AG09309 (cell line): Measurements from ENCODE around the gene MRPL36.

Experiments
- DNase-seq: peaks from one replicate; pipeline ENCODE4 v3.0.0-alpha.2; 2010; ENCODE audit warnings: low read depth
- H3K4me3 ChIP-seq: 2 replicates; pipeline ENCODE4 v1.5.1; 2011; ENCODE audit warnings: mild to moderate bottlenecking, low read depth, low read length, moderate library complexity; ENCODE audit not compliant: control insufficient read depth
- TF ChIP-seq, protein P1 (sequence below): IDR thresholded peaks from 2 replicates; pipeline ENCODE4 v1.5.1; 2011; ENCODE audit warnings: mild to moderate bottlenecking, low read depth, low read length, inconsistent platforms; ENCODE audit not compliant: insufficient read depth, control insufficient read depth; ENCODE audit errors: missing control alignments

MRPL36 gene

DNA sequence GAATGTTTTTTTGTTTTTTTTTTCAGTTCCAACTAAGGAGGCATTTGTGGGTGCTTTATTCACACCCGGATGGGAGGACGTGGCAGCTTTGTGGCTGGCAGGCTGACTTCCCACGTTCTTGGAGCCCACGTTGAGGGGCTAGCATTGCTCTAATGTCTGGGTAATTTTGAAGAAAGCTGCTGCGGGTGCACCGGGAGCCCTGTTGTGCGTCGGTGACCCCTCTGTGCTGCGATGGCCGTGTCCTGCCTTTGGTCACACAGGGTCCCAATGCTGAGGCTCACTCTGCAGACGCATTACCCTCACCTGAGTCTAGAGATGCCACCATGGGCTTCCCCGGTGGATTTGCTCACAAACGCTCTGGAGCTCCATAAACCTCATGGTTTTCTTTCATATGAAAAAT lies 35.8 kb upstream of the MRPL36 start:
- TF ChIP-seq, protein P1, sequence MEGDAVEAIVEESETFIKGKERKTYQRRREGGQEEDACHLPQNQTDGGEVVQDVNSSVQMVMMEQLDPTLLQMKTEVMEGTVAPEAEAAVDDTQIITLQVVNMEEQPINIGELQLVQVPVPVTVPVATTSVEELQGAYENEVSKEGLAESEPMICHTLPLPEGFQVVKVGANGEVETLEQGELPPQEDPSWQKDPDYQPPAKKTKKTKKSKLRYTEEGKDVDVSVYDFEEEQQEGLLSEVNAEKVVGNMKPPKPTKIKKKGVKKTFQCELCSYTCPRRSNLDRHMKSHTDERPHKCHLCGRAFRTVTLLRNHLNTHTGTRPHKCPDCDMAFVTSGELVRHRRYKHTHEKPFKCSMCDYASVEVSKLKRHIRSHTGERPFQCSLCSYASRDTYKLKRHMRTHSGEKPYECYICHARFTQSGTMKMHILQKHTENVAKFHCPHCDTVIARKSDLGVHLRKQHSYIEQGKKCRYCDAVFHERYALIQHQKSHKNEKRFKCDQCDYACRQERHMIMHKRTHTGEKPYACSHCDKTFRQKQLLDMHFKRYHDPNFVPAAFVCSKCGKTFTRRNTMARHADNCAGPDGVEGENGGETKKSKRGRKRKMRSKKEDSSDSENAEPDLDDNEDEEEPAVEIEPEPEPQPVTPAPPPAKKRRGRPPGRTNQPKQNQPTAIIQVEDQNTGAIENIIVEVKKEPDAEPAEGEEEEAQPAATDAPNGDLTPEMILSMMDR = no peak
- no peak overlapping the region for H3K4me3 ChIP-seq
- DNase-seq = no peak

GRCh38 chr5:1834721-1835429 lies 35.2 kb upstream of the MRPL36 start:
- H3K4me3 ChIP-seq = no peak overlapping the region
- TF ChIP-seq, protein P1 = no peak
- no peak for DNase-seq

DNA sequence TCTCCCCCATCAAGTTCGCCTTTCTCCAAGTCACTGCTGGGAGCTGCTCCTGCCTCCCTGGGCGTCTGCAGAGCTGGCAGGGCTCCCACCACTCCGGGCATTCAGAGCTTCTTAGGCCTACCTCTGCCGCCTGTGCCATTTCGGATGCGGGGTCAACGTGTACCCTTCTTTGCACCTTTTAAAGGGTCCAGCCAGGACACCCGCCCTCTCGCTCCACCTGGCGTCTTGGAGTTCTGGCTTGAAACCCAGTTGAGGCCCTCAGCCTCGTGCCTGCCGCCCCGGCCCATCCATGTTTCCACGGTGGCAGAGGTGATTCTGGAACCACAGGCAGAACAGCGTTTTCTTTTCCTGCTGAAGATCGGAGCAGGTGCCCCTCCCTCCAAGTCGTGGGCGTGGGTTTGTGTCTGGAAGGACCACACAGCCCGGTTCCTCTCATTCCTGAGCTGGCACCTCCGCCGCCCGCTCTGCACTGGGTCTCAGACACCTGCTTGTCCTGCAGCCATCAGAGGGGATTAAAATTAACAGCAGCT lies 34.5 kb upstream of the MRPL36 start:
- DNase-seq = no peak
- H3K4me3 ChIP-seq = no peak overlapping the region
- TF ChIP-seq, protein P1 = no peak

DNA sequence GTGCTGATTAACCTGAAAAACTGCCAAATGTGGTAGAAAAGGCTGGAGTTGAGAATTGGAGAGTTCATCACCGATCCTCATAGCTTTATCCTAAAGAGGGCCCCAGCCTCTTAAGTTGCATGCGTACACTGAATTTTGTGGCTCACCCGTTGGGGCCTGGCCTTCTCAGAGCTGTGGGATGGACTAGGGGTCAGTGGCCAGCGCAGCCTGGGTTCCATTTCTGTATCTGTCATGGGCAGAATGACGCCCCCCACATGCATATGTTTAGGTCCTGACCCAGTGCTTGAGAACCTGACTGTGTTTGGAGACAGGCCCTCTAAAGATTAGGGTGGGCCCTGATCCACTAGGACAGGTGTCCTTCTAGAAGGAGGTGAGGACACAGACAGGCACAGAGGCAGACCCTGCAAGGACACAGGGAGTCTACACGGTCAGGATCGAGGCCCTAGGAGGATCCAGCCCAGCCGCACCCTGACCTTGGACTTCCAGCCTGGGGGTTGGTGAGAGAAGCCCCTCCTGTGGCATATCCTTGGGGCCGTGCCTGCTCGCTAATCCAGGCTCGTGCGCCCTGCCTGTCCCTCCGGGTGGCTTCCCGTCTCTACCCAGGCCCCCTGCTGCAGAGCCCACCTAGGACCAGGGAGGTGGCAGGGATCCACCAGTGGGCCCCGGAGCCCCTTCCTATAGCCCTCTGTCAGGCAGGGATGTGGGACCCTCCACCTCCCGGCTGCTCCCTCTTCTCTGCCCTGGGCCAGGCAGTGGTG lies 33.8 kb upstream of the MRPL36 start:
- TF ChIP-seq, protein P1 = no peak
- no peak overlapping the region for H3K4me3 ChIP-seq
- no peak for DNase-seq

GRCh38 chr5:1832511-1833250 lies 33.0 kb upstream of the MRPL36 start:
- TF ChIP-seq, protein P1 = no peak
- DNase-seq = no peak
- H3K4me3 ChIP-seq = no peak overlapping the region

DNA sequence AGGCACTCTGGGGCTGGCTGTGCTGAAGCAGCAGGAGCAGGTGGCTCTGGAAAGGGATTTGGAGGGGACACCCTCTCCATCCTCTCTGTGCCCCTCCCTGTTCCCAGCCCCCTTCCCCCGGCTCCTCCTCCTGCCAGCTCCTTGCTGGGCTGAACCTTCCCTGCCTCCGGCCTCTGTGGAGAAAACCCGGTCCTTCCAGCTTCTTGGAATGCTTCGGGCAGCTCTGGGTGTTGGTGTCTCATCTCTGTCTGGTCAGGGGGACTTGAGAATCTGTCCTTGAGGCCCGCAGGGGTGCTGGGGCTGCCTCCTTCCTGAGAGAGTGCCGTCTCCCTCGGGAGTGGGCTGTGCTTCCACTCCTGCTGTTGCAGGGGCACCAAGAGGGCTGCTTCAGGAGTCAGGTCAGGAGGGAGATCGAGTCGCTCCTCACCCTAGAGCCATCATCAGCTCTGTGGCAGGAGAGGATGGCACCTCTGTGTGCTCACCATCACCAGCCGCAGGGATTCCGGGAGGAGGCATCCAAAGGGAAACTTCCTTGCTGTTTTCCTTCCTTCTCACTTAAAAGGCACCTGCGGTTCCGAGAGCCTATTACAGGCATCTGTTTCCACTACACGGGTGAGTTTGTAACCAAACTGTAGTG lies 32.2 kb upstream of the MRPL36 start:
- TF ChIP-seq, protein P1 = no peak
- no peak overlapping the region for H3K4me3 ChIP-seq
- DNase-seq = no peak
